Endodermal cell (in vitro differentiated cells): Measurements from ENCODE around the gene WT1. TPM values are rescaled to one million over a fixed set of nuclear protein-coding genes. Genes with fewer than 3 reads are reported as not detected.

Experiments used
- DNase-seq: peaks from one replicate; pipeline ENCODE4 v3.0.0-alpha.2; 2017
- H3K27ac ChIP-seq: 2 replicates; pipeline ENCODE4 v1.5.1; 2013; ENCODE audit warnings: mild to moderate bottlenecking, low read depth, low read length, moderate library complexity
- H3K27me3 ChIP-seq: 2 replicates; pipeline ENCODE4 v1.6.1; 2013; ENCODE audit warnings: mild to moderate bottlenecking, low read length, moderate library complexity; ENCODE audit not compliant: insufficient read depth, control insufficient read depth, poor library complexity, severe bottlenecking
- H3K36me3 ChIP-seq: 2 replicates; pipeline ENCODE4 v1.7.0; 2013; ENCODE audit warnings: mild to moderate bottlenecking, low read length, moderate library complexity; ENCODE audit not compliant: control insufficient read depth, insufficient read depth
- H3K4me1 ChIP-seq: one replicate; pipeline ENCODE4 v1.7.0; 2013; ENCODE audit warnings: low read length; ENCODE audit not compliant: control insufficient read depth, insufficient read depth
- H3K4me3 ChIP-seq: 2 replicates; pipeline ENCODE4 v1.5.1; 2013; ENCODE audit warnings: mild to moderate bottlenecking, low read length, moderate library complexity
- H3K9ac ChIP-seq: 2 replicates; pipeline ENCODE4 v1.6.1; 2013; ENCODE audit warnings: mild to moderate bottlenecking, low read length, moderate library complexity; ENCODE audit not compliant: poor library complexity, severe bottlenecking; ENCODE audit errors: extremely low read depth
- H3K9me3 ChIP-seq: 2 replicates; pipeline ENCODE4 v1.6.1; 2013; ENCODE audit warnings: mild to moderate bottlenecking, low read length, moderate library complexity; ENCODE audit not compliant: control insufficient read depth
- H3K27ac Mint-ChIP-seq: 2 replicates; pipeline ENCODE4 v1.8.0; 2020; ENCODE audit warnings: mixed read lengths
- H3K27me3 Mint-ChIP-seq: 2 replicates; pipeline ENCODE4 v1.8.0; 2021; ENCODE audit warnings: mild to moderate bottlenecking, mixed read lengths; ENCODE audit not compliant: insufficient read depth
- H3K36me3 Mint-ChIP-seq: 2 replicates; pipeline ENCODE4 v1.8.0; 2020; ENCODE audit warnings: low read depth, mixed read lengths
- H3K4me1 Mint-ChIP-seq: 2 replicates; pipeline ENCODE4 v1.8.0; 2020; ENCODE audit warnings: mixed read lengths
- H3K4me3 Mint-ChIP-seq: 2 replicates; pipeline ENCODE4 v1.8.0; 2020; ENCODE audit warnings: mild to moderate bottlenecking, moderate library complexity, mixed read lengths
- H3K9me3 Mint-ChIP-seq: 2 replicates; pipeline ENCODE4 v1.8.0; 2020; ENCODE audit warnings: mild to moderate bottlenecking, mixed read lengths
- WGBS, 2 experiments: methylation state at CpG; one replicate each; pipeline versions ENCODE4 v1.1.5 to v1.1.7; 2013; ENCODE audit warnings: missing lambda C conversion rate in 2 of 2, mixed read lengths in 1 of 2; ENCODE audit not compliant: insufficient coverage in 1 of 2, insufficient read length in 1 of 2; 5-methylcytosine and 5-hydroxymethylcytosine counted together
- total RNA-seq, 2 donors: library from RNA; stranded (reverse); fragmentation: NEBNext Ultra II Directional in 1 of 2; extraction: Animal tissue kit (Norgen Biotek cat#: 25700) in 1 of 2; gene quantifications; 2 replicates in 1 of 2; 3 replicates in 1 of 2; pipeline ENCODE4 v1.2.1, GENCODE V29; 2021
- TF ChIP-seq, protein P1 (sequence below): fragments of 200-600 bp; sonication (generic); conservative IDR thresholded peaks from 2 replicates; pipeline ENCODE4 v1.5.0; 2021; ENCODE audit warnings: antibody characterized with exemption, mild to moderate bottlenecking

The WT1 gene
- total RNA-seq, 2 donors from 2014 or later, result 0.51 TPM; not detected in 1

DNA sequence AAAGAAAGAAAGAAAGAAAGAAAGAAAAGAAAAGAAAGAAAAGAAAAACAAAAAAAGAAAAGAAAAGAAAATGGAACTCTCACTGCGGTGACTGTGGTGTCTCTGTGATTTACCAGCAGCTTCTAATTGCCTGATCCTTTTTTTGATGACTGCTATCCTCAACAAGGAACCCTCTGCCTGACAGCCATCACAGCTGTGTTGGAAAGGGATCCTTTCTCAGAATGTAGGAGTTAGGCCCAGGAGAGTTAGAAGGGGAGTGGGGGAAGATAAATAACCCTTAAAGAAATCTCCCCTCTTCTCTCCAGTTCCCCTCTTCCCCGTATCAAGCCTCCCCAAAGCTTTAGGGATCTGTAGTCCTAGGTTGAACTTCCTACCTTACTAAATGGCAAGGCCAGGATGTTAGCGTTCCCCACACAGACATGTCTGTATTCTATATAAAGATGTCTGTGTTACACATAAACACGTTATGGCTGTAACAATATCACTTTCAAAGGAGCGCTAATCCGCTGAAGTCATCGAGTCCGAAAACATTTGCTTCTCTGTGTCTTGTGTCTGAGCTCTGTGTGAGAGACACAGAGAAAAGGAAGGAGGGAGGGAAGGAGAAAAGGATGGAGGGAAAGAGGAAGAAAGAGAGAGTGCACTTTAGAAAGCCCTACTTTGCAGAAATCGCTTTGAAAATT, 26.8 kb upstream of the WT1 start:
- Histone ChIP-seq H3K9me3 (no peaks in the 10 kb centered on the region), H3K36me3 (no peaks in the 10 kb centered on the region), H3K4me3 (no peak overlapping the region), H3K27me3 (no peaks in the 10 kb centered on the region), H3K27ac (no peak overlapping the region), H3K4me1 (no peaks in the 10 kb centered on the region), H3K9ac (no peak overlapping the region)
- no peak overlapping the region for H3K27ac Mint-ChIP-seq
- no peaks in the 10 kb centered on the region for H3K4me1 Mint-ChIP-seq
- DNase-seq, result no peak
- H3K36me3 Mint-ChIP-seq, result no peaks in the 10 kb centered on the region
- WGBS, 2 experiments, result 92 to 97% methylated on average over 6 to 9 of the region's 9 CpGs
- no peaks in the 10 kb centered on the region for H3K9me3 Mint-ChIP-seq
- no peaks in the 10 kb centered on the region for H3K27me3 Mint-ChIP-seq
- no peak overlapping the region for H3K4me3 Mint-ChIP-seq
- TF ChIP-seq, protein P1, sequence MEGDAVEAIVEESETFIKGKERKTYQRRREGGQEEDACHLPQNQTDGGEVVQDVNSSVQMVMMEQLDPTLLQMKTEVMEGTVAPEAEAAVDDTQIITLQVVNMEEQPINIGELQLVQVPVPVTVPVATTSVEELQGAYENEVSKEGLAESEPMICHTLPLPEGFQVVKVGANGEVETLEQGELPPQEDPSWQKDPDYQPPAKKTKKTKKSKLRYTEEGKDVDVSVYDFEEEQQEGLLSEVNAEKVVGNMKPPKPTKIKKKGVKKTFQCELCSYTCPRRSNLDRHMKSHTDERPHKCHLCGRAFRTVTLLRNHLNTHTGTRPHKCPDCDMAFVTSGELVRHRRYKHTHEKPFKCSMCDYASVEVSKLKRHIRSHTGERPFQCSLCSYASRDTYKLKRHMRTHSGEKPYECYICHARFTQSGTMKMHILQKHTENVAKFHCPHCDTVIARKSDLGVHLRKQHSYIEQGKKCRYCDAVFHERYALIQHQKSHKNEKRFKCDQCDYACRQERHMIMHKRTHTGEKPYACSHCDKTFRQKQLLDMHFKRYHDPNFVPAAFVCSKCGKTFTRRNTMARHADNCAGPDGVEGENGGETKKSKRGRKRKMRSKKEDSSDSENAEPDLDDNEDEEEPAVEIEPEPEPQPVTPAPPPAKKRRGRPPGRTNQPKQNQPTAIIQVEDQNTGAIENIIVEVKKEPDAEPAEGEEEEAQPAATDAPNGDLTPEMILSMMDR, result no peak

DNA sequence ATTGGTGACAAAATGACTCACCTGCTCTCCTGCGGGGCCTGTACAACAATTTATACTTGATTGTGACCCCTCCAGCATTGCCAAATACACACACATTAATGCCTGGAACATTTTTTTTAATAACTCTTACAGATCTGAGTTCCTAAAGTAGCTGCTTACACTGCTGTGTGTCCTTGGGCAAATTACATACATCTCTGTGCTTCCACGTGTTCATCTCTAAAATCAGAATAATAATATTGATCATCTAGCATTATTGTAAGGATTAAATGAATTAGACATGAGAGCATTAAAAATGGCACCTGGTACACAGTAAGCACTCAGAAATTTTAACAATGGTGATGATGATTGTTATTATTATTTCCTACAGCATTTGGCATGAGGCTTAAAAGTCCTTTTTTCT, 21.5 kb upstream of the WT1 start:
- Mint-ChIP-seq H3K9me3 (no peaks in the 10 kb centered on the region), H3K27ac (no peak overlapping the region), H3K4me3 (no peak overlapping the region), H3K27me3 (no peaks in the 10 kb centered on the region), H3K36me3 (no peaks in the 10 kb centered on the region), H3K4me1 (no peaks in the 10 kb centered on the region)
- Histone ChIP-seq H3K27me3 (no peaks in the 10 kb centered on the region), H3K9ac (no peak overlapping the region), H3K4me3 (no peak overlapping the region), H3K9me3 (no peaks in the 10 kb centered on the region), H3K27ac (no peak overlapping the region), H3K4me1 (no peaks in the 10 kb centered on the region), H3K36me3 (no peaks in the 10 kb centered on the region)
- TF ChIP-seq, protein P1, result no peak
- 88% methylated on average over 2 of the region's 2 CpGs; no CpG with 5 or more reads in 1 of the 2 experiments for WGBS, 2 experiments
- DNase-seq, result no peak

DNA sequence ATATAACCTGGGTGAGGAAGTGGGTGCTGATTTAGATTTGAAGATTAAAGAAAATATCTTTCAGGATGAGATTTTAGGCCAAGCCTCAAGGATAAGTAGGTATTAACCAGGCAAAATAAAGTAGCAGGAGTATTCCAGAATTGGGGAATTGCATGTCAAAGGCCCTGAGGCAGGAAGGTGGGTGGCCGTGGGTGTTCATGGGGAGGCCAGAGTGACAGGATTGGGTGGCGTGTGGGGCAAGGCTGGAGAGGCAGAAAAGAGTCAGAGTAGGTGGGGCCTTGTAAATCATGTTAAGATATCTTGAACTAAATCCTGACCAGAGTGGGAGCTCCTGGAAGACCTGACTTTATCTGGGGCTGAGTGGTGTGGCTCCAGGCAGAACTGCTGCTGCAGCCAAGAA, 19.7 kb upstream of the WT1 start:
- Mint-ChIP-seq H3K9me3 (no peaks in the 10 kb centered on the region), H3K4me3 (no peak overlapping the region), H3K36me3 (no peaks in the 10 kb centered on the region), H3K27ac (no peak overlapping the region), H3K4me1 (no peaks in the 10 kb centered on the region), H3K27me3 (no peaks in the 10 kb centered on the region)
- TF ChIP-seq, protein P1, result no peak
- Histone ChIP-seq H3K27ac (no peak overlapping the region), H3K9ac (no peak overlapping the region), H3K36me3 (no peaks in the 10 kb centered on the region), H3K4me1 (no peaks in the 10 kb centered on the region), H3K9me3 (no peaks in the 10 kb centered on the region), H3K27me3 (no peaks in the 10 kb centered on the region), H3K4me3 (no peak overlapping the region)
- no peak for DNase-seq
- 89 to 100% methylated on average over 1 to 2 of the region's 2 CpGs for WGBS, 2 experiments
